ENCODE measurements around the gene TP63.

GRCh38 chr3:189625572-189625971 lies 5.6 kb upstream of the TP63 start:
- TF ChIP-seq EP300 (IDR thresholded peaks at IDR 0.05) (no peak), POLR2AphosphoS5 (IDR thresholded peaks at IDR 0.05) (no peak), CTCF (IDR thresholded peaks at IDR 0.05) (no peak), POLR2A (IDR thresholded peaks at IDR 0.05) (no peak)
